Mesothelial cell of epicardium (in vitro differentiated cells): Measurements from ENCODE around the gene SAPCD2. TPM values are rescaled to one million over a fixed set of nuclear protein-coding genes. Genes with fewer than 3 reads are reported as not detected.

Experiments
- DNase-seq, 2 experiments: peaks; one replicate each; pipeline ENCODE4 v3.0.0; 2021; ENCODE audit warnings: low spot score in 2 of 2; ENCODE audit not compliant: unreplicated experiment in 2 of 2
- H3K27ac Mint-ChIP-seq: 2 replicates; pipeline ENCODE4 v1.8.0; 2021; ENCODE audit warnings: mixed read lengths
- H3K27me3 Mint-ChIP-seq: 2 replicates; pipeline ENCODE4 v1.8.0; 2021; ENCODE audit warnings: low read depth, mixed read lengths
- H3K36me3 Mint-ChIP-seq: 2 replicates; pipeline ENCODE4 v1.8.0; 2021; ENCODE audit warnings: mixed read lengths
- H3K4me1 Mint-ChIP-seq: 2 replicates; pipeline ENCODE4 v1.8.0; 2021; ENCODE audit warnings: mixed read lengths
- H3K4me3 Mint-ChIP-seq: 2 replicates; pipeline ENCODE4 v1.8.0; 2021; ENCODE audit warnings: mild to moderate bottlenecking, moderate library complexity, mixed read lengths
- H3K9me3 Mint-ChIP-seq: 2 replicates; pipeline ENCODE4 v1.8.0; 2021; ENCODE audit warnings: mixed read lengths
- CTCF ChIP-seq: fragments of 200-600 bp; sonication (generic); IDR thresholded peaks from one replicate; pipeline ENCODE4 v1.5.0; 2021; ENCODE audit warnings: antibody characterized with exemption; ENCODE audit not compliant: unreplicated experiment
- total RNA-seq: library from RNA; stranded (reverse); gene quantifications from 3 replicates; pipeline ENCODE4 v1.2.1, GENCODE V29; 2021

The SAPCD2 gene
- total RNA-seq, 1 donor from 2014 or later = 5.9 TPM

GRCh38 chr9:137030538-137031527, 39.5 kb downstream of the SAPCD2 start:
- Mint-ChIP-seq H3K27ac (no peak overlapping the region), H3K4me1 (peaks cover 8% of the 10 kb centered on the region), H3K36me3 (no peaks in the 10 kb centered on the region), H3K9me3 (no peaks in the 10 kb centered on the region), H3K4me3 (no peak overlapping the region), H3K27me3 (no peaks in the 10 kb centered on the region)
- no peak for TF ChIP-seq CTCF
- no peak for DNase-seq

- Mint-ChIP-seq H3K4me3 (no peak overlapping the region), H3K36me3 (no peaks in the 10 kb centered on the region)
These were observed 40.4 kb downstream of the SAPCD2 start for GRCh38 chr9:137030006-137030405.

GRCh38 chr9:137029058-137029936, 41.1 kb downstream of the SAPCD2 start:
- peak; percentile 85 for TF ChIP-seq CTCF
- peak; percentile 45 to 81 for DNase-seq
- no peak overlapping the region for H3K27ac Mint-ChIP-seq
- no peaks in the 10 kb centered on the region for H3K27me3 Mint-ChIP-seq
- peaks cover 8% of the 10 kb centered on the region for H3K4me1 Mint-ChIP-seq
- H3K4me3 Mint-ChIP-seq = peak overlapping the region; percentile 68
- H3K36me3 Mint-ChIP-seq = no peaks in the 10 kb centered on the region
- H3K9me3 Mint-ChIP-seq = no peaks in the 10 kb centered on the region

More at GRCh38 chr9:137030006-137030405, 40.4 kb downstream of the SAPCD2 start:
- Mint-ChIP-seq H3K27me3 (no peaks in the 10 kb centered on the region), H3K9me3 (no peaks in the 10 kb centered on the region), H3K4me1 (peaks cover 8% of the 10 kb centered on the region), H3K27ac (no peak overlapping the region)
- DNase-seq = no peak
- TF ChIP-seq CTCF = no peak

GRCh38 chr9:137028263-137029057, 41.9 kb downstream of the SAPCD2 start:
- Mint-ChIP-seq H3K36me3 (no peaks in the 10 kb centered on the region), H3K9me3 (no peaks in the 10 kb centered on the region), H3K27ac (no peak overlapping the region), H3K4me1 (peaks cover 8% of the 10 kb centered on the region), H3K4me3 (peak overlapping the region; percentile 68), H3K27me3 (no peaks in the 10 kb centered on the region)
- DNase-seq = peak; percentile 59 to 72
- TF ChIP-seq CTCF = no peak
